Keratinocyte (primary cell): ENCODE results near the gene KCNMA1. TPM values are rescaled to one million over a fixed set of nuclear protein-coding genes. Genes with fewer than 3 reads are reported as not detected.

ENCODE experiments used
- DNase-seq: peaks from one replicate; pipeline ENCODE4 v3.0.0-alpha.2; 2011; ENCODE audit warnings: low read depth, missing footprints, low spot score
- FAIRE-seq: peaks from 2 replicates; lab custom pipeline; 2011; peaks lifted over from hg19 to GRCh38; lab: Jason Lieb, UNC
- H2AFZ ChIP-seq: 2 replicates; pipeline ENCODE4 v1.6.0; 2012; ENCODE audit warnings: low read length, control low read depth, inconsistent platforms; ENCODE audit not compliant: control insufficient read depth
- H3K27ac ChIP-seq: 2 replicates; pipeline ENCODE4 v1.5.1; 2011; ENCODE audit warnings: low read length; ENCODE audit not compliant: control insufficient read depth, insufficient read depth
- H3K27me3 ChIP-seq: 3 replicates; pipeline ENCODE4 v1.6.0; 2011; ENCODE audit warnings: low read length; ENCODE audit not compliant: control insufficient read depth, insufficient read depth; ENCODE audit errors: extremely low read depth
- H3K36me3 ChIP-seq, 2 experiments: 2 replicates in 1 of 2; 3 replicates in 1 of 2; pipeline ENCODE4 v1.5.1; 2011; ENCODE audit warnings: low read length in 2 of 2, mild to moderate bottlenecking in 1 of 2; ENCODE audit not compliant: control insufficient read depth in 2 of 2, insufficient read depth in 2 of 2; ENCODE audit errors: extremely low read depth in 1 of 2
- H3K4me1 ChIP-seq: 3 replicates; pipeline ENCODE4 v1.5.1; 2011; ENCODE audit warnings: low read length; ENCODE audit not compliant: control insufficient read depth, insufficient read depth; ENCODE audit errors: extremely low read depth
- H3K4me2 ChIP-seq: 3 replicates; pipeline ENCODE4 v1.6.0; 2011; ENCODE audit warnings: low read depth, low read length; ENCODE audit not compliant: control insufficient read depth, insufficient read depth; ENCODE audit errors: extremely low read depth
- H3K4me3 ChIP-seq, 3 experiments: fragments of 200-600 bp in 1 of 3; sonication (generic) in 1 of 3; 2 replicates in 2 of 3; 3 replicates in 1 of 3; pipeline ENCODE4 v1.5.1; 2011 to 2016; ENCODE audit warnings: low read length in 3 of 3, mild to moderate bottlenecking in 3 of 3, control low read depth in 2 of 3, inconsistent platforms in 1 of 3, low read depth in 1 of 3, mixed read lengths in 1 of 3, mixed run types in 1 of 3, moderate library complexity in 1 of 3; ENCODE audit not compliant: control insufficient read depth in 2 of 3, insufficient read depth in 2 of 3; ENCODE audit errors: extremely low read depth in 1 of 3
- H3K79me2 ChIP-seq: 2 replicates; pipeline ENCODE4 v1.6.0; 2012; ENCODE audit warnings: low read length; ENCODE audit not compliant: control insufficient read depth, insufficient read depth
- H3K9ac ChIP-seq: 3 replicates; pipeline ENCODE4 v1.6.0; 2011; ENCODE audit warnings: low read length; ENCODE audit not compliant: control insufficient read depth, insufficient read depth; ENCODE audit errors: extremely low read depth
- H3K9me1 ChIP-seq: 3 replicates; pipeline ENCODE4 v1.6.0; 2011; ENCODE audit warnings: low read length; ENCODE audit not compliant: control insufficient read depth, insufficient read depth; ENCODE audit errors: extremely low read depth
- H3K9me3 ChIP-seq: 2 replicates; pipeline ENCODE4 v1.5.1; 2012; ENCODE audit warnings: low read depth, low read length; ENCODE audit not compliant: control insufficient read depth
- H4K20me1 ChIP-seq: 3 replicates; pipeline ENCODE4 v1.6.0; 2011; ENCODE audit warnings: low read length; ENCODE audit not compliant: control insufficient read depth, insufficient read depth; ENCODE audit errors: extremely low read depth
- EZH2 ChIP-seq: IDR thresholded peaks from one replicate; pipeline ENCODE4 v1.6.1; 2012; ENCODE audit warnings: inconsistent platforms, mild to moderate bottlenecking, low read length, moderate library complexity
- dilution Hi-C: fragments of 300-500 bp; cut with MboI; formaldehyde crosslinking; loops from one replicate; pipeline ENCODE4 v1.7.0; 2020; ENCODE audit warnings: low sequenced_read_pairs; ENCODE audit not compliant: extremely low pct_ligation_motif_present
- polyA plus RNA-seq, 5 experiments: library from polyadenylated mRNA; depleted of rRNA in 3 of 5; stranded (reverse) in 3 of 5; stranded (forward) in 1 of 5; unstranded in 1 of 5; fragments of >200 nt; gene quantifications; 1 replicate in 1 of 5; 2 replicates in 3 of 5; 3 replicates in 1 of 5; pipeline versions ENCODE4 v1.2.1 to v1.2.3, GENCODE V29; 2011 to 2012; ENCODE audit warnings: missing spikeins in 2 of 5, low read depth in 1 of 5, low replicate concordance in 1 of 5
- TF ChIP-seq, protein P1 (sequence below), 3 experiments: IDR thresholded peaks in 1 of 3; conservative IDR thresholded peaks in 1 of 3; optimal IDR thresholded peaks in 1 of 3; 2 replicates in 2 of 3; 3 replicates in 1 of 3; pipeline versions ENCODE3 to v1.5.1; 2011; ENCODE audit warnings: low read length in 3 of 3, mild to moderate bottlenecking in 3 of 3, moderate library complexity in 2 of 3, control low read depth in 1 of 3, inconsistent platforms in 1 of 3; ENCODE audit not compliant: insufficient read depth in 2 of 3; ENCODE audit errors: extremely low read depth in 1 of 3

KCNMA1 gene
- polyA plus RNA-seq, 1 donor (not counting 4 experiments of a cell fraction or from before 2014, with no cell fraction given), result 6.3 TPM

DNA sequence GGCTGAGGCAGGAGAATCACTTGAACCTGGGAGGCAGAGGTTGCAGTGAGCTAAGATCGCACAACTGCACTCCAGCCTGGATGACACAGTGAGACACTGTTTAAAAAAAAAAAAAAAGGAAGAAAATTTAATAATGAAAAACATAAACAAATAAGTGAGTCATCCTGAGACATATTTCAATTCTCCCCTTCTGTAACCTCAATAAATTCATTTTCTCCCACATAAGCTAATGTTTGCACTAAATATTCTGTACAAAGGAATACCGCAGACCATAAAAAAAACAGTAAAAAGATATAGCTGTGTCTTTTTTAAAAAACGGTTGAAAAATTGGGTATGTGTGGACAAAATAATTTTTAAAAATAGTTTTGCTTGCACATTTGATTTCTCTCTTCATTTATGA lies 654.0 kb downstream of the KCNMA1 start:
- Histone ChIP-seq H3K9me3 (no peaks in the 10 kb centered on the region), H3K4me1 (no peaks in the 10 kb centered on the region), H3K27me3 (no peaks in the 10 kb centered on the region), H3K4me3 (no peak overlapping the region), H4K20me1 (no peaks in the 10 kb centered on the region), H2AFZ (no peak overlapping the region), H3K4me2 (no peak overlapping the region), H3K36me3 (no peaks in the 10 kb centered on the region), H3K79me2 (no peaks in the 10 kb centered on the region), H3K9ac (no peak overlapping the region), H3K27ac (no peak overlapping the region), H3K9me1 (no peaks in the 10 kb centered on the region)
- DNase-seq, result no peak
- dilution Hi-C loops, result no loop called here
- no peak for FAIRE-seq
- TF ChIP-seq, protein P1, sequence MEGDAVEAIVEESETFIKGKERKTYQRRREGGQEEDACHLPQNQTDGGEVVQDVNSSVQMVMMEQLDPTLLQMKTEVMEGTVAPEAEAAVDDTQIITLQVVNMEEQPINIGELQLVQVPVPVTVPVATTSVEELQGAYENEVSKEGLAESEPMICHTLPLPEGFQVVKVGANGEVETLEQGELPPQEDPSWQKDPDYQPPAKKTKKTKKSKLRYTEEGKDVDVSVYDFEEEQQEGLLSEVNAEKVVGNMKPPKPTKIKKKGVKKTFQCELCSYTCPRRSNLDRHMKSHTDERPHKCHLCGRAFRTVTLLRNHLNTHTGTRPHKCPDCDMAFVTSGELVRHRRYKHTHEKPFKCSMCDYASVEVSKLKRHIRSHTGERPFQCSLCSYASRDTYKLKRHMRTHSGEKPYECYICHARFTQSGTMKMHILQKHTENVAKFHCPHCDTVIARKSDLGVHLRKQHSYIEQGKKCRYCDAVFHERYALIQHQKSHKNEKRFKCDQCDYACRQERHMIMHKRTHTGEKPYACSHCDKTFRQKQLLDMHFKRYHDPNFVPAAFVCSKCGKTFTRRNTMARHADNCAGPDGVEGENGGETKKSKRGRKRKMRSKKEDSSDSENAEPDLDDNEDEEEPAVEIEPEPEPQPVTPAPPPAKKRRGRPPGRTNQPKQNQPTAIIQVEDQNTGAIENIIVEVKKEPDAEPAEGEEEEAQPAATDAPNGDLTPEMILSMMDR (optimal IDR thresholded peaks at IDR 0.05 in 1 of 3, IDR thresholded peaks at IDR 0.05 in 1 of 3, conservative IDR thresholded peaks at IDR 0.05 in 1 of 3; ENCODE audit: extremely low read depth in 1 of 3, insufficient read depth in 2 of 3, low read length in 3 of 3), result no peak
- no peak for TF ChIP-seq EZH2

DNA sequence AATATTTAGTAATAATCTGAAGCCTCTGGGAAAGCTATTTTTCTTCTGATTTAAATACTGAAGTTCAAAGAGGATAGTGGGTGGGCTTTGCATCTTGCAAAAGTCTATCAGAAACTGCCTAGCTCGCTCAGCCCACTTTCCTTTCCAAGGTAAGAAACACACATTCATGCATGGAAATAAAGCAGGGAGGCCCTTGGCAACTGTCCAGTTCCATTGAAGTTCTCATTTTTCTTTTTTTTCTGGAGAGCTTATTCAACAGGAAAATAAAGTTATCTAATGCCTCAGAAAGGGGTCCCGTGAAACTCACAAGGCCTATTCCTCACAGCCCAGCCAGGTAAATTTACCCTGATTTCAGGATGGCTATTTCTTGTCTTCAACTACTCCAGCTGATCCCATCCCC lies 654.9 kb downstream of the KCNMA1 start:
- no peaks in the 10 kb centered on the region for H3K79me2 ChIP-seq
- no peaks in the 10 kb centered on the region for H3K36me3 ChIP-seq
- H3K9me3 ChIP-seq, result no peaks in the 10 kb centered on the region
- no peak overlapping the region for H2AFZ ChIP-seq
- no peak overlapping the region for H3K9ac ChIP-seq
- FAIRE-seq (no peak), DNase-seq (no peak)
- H4K20me1 ChIP-seq, result no peaks in the 10 kb centered on the region
- no peaks in the 10 kb centered on the region for H3K4me1 ChIP-seq
- H3K4me3 ChIP-seq, result no peak overlapping the region
- no peak for TF ChIP-seq EZH2
- TF ChIP-seq, protein P1 (optimal IDR thresholded peaks at IDR 0.05 in 1 of 3, IDR thresholded peaks at IDR 0.05 in 1 of 3, conservative IDR thresholded peaks at IDR 0.05 in 1 of 3; ENCODE audit: extremely low read depth in 1 of 3, insufficient read depth in 2 of 3, low read length in 3 of 3), result no peak
- dilution Hi-C loops, result no loop called here
- H3K9me1 ChIP-seq, result no peaks in the 10 kb centered on the region
- H3K27ac ChIP-seq, result no peak overlapping the region
- no peaks in the 10 kb centered on the region for H3K27me3 ChIP-seq
- H3K4me2 ChIP-seq, result no peak overlapping the region
